ENCODE results near the gene ACHE.

DNA sequence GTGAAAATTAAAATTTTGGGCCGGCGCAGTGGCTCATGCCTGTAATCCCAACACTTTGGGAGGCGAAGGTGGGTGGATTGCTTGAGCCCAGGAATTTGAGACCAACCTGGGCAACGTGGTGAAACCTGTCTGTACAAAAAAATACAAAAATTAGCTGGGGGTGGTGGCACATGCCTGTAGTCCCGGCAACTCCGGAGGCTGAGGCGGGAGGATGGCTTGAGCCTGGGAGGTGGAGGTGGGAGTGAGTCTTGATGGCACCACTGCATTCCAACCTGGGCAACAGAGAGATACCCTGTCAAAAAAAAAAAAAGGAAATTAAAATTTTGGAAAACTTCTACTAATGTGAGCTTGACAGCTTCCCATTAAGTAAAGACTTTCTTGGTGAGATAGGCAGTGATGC lies 17.7 kb downstream of the ACHE start:
- TF ChIP-seq CTCF (conservative IDR thresholded peaks at IDR 0.05 in 1 of 2, IDR thresholded peaks at IDR 0.05 in 1 of 2; ENCODE audit: low read depth in 1 of 2, low read length in 2 of 2) (no peak), EZH2 (IDR thresholded peaks at IDR 0.05; ENCODE audit: low read length, missing control alignments) (no peak)
